HEK293 (cell line): ENCODE data around the gene CTIF.

ENCODE experiments used
- BCL11A ChIP-seq: fragments of 450-650 bp; formaldehyde crosslinking; IDR thresholded peaks from 2 replicates; pipeline ENCODE4 v1.5.1; 2016; ENCODE audit warnings: low read depth, missing biosample characterization, missing genetic modification characterization
- CTCF ChIP-seq: fragments of 450-650 bp; formaldehyde crosslinking; IDR thresholded peaks from 2 replicates; pipeline ENCODE4 v1.5.1; 2016; ENCODE audit warnings: missing biosample characterization, missing genetic modification characterization
- GLI4 ChIP-seq: fragments of 450-650 bp; formaldehyde crosslinking; IDR thresholded peaks from 2 replicates; pipeline ENCODE4 v1.5.1; 2016; ENCODE audit warnings: missing biosample characterization, missing genetic modification characterization
- KLF10 ChIP-seq: fragments of 450-650 bp; IDR thresholded peaks from 2 replicates; pipeline ENCODE4 v1.5.1; 2018; ENCODE audit warnings: missing biosample characterization, mild to moderate bottlenecking, missing genetic modification characterization
- ZBTB1 ChIP-seq: fragments of 450-650 bp; formaldehyde crosslinking; IDR thresholded peaks from 2 replicates; pipeline ENCODE4 v1.5.1; 2016; ENCODE audit warnings: missing biosample characterization, missing genetic modification characterization
- ZBTB8A ChIP-seq: fragments of 450-650 bp; formaldehyde crosslinking; IDR thresholded peaks from 2 replicates; pipeline ENCODE4 v1.5.1; 2016; ENCODE audit warnings: missing biosample characterization, missing genetic modification characterization
- ZNF133 ChIP-seq: fragments of 450-650 bp; formaldehyde crosslinking; IDR thresholded peaks from 2 replicates; pipeline ENCODE4 v1.5.1; 2016; ENCODE audit warnings: missing biosample characterization, missing genetic modification characterization
- ZNF19 ChIP-seq: fragments of 450-650 bp; formaldehyde crosslinking; IDR thresholded peaks from 2 replicates; pipeline ENCODE4; 2016; ENCODE audit warnings: missing biosample characterization, missing genetic modification characterization, low read depth
- ZNF211 ChIP-seq: fragments of 450-650 bp; formaldehyde crosslinking; IDR thresholded peaks from 2 replicates; pipeline ENCODE4 v1.5.1; 2016; ENCODE audit warnings: low read depth, missing biosample characterization, missing genetic modification characterization

GRCh38 chr18:48678237-48679115 lies 139.6 kb downstream of the CTIF start:
- TF ChIP-seq KLF10 (tag by site-specific recombination), result no peak
- no peak for TF ChIP-seq ZBTB1
- TF ChIP-seq ZNF19 (tag by site-specific recombination), result no peak
- no peak for TF ChIP-seq ZNF133 (tag by site-specific recombination)
- TF ChIP-seq CTCF (tag by site-specific recombination), result no peak
- no peak for TF ChIP-seq ZBTB8A (tag by site-specific recombination)
- no peak for TF ChIP-seq ZNF211 (tag by site-specific recombination)
- TF ChIP-seq GLI4, result no peak
- no peak for TF ChIP-seq BCL11A (tag by site-specific recombination)
